HG02970 (cell line): ENCODE results near the gene RMDN2.
"Not testable (repeated sequence)": the region's sequence is repeated elsewhere in the genome, so short reads cannot be mapped to it uniquely, and the experiment has no call there.

Source experiments
- ATAC-seq: cut with Tn5 transposase; IDR thresholded peaks from one replicate; pipeline ENCODE4 v1.9.1; 2021; ENCODE audit warnings: mild to moderate bottlenecking, moderate library complexity, moderate number of reproducible peaks; ENCODE audit not compliant: unreplicated experiment, low FRiP score

Gene RMDN2

GRCh38 chr2:37984176-37984575, 59.1 kb downstream of the RMDN2 start:
- ATAC-seq: no peak

GRCh38 chr2:37984589-37984988, 59.5 kb downstream of the RMDN2 start:
- no peak for ATAC-seq

GRCh38 chr2:37985333-37985732, 60.2 kb downstream of the RMDN2 start:
- no peak for ATAC-seq

GRCh38 chr2:37987098-37987775, 62.1 kb downstream of the RMDN2 start:
- ATAC-seq: no peak

GRCh38 chr2:37992601-37993000, 67.5 kb downstream of the RMDN2 start:
- ATAC-seq: no peak

- no peak for ATAC-seq
These were observed 68.1 kb downstream of the RMDN2 start for GRCh38 chr2:37993143-37993542.

- ATAC-seq: no peak
These were observed 72.5 kb downstream of the RMDN2 start for GRCh38 chr2:37997629-37998028.

GRCh38 chr2:38000485-38001222, 75.6 kb downstream of the RMDN2 start:
- ATAC-seq: no peak

- not testable (repeated sequence) for ATAC-seq
These were observed 85.1 kb downstream of the RMDN2 start for GRCh38 chr2:38010187-38010586.

GRCh38 chr2:38010995-38011394, 85.9 kb downstream of the RMDN2 start:
- ATAC-seq: no peak

- ATAC-seq: no peak
These were observed 88.2 kb downstream of the RMDN2 start for GRCh38 chr2:38013158-38013752.

GRCh38 chr2:38016219-38016618, 91.1 kb downstream of the RMDN2 start:
- ATAC-seq: no peak

- ATAC-seq: no peak
These were observed 92.7 kb downstream of the RMDN2 start for GRCh38 chr2:38017836-38018235.

- not testable (repeated sequence) for ATAC-seq
These were observed 95.4 kb downstream of the RMDN2 start for GRCh38 chr2:38020359-38021069.

- ATAC-seq: no peak
These were observed 96.5 kb downstream of the RMDN2 start for GRCh38 chr2:38021589-38021988.

GRCh38 chr2:38026846-38027245, 101.8 kb downstream of the RMDN2 start:
- ATAC-seq: no peak

- no peak for ATAC-seq
These were observed 103.7 kb downstream of the RMDN2 start for GRCh38 chr2:38028829-38029228.

- ATAC-seq: no peak
These were observed 104.4 kb downstream of the RMDN2 start for GRCh38 chr2:38029512-38029911.

- no peak for ATAC-seq
These were observed 105.7 kb downstream of the RMDN2 start for GRCh38 chr2:38030635-38031355.

GRCh38 chr2:38032946-38033345, 107.9 kb downstream of the RMDN2 start:
- no peak for ATAC-seq
